GM13977 (cell line): ENCODE measurements around the gene DNAH5.

Source experiments
- DNase-seq: peaks from one replicate; pipeline ENCODE4 v3.0.0; 2012; ENCODE audit warnings: low spot score
- in situ Hi-C: fragments of 300-500 bp; cut with MboI; formaldehyde crosslinking; loops from one replicate; pipeline ENCODE4 v1.12.0; 2022; ENCODE audit warnings: low sequenced_read_pairs, low pct_unique_long_range_greater_than_20kb, mixed read lengths, inconsistent platforms; ENCODE audit not compliant: unreplicated experiment
- TF ChIP-seq, protein P1 (sequence below): IDR thresholded peaks from 2 replicates; pipeline ENCODE4 v1.5.1; 2012; ENCODE audit warnings: mild to moderate bottlenecking, control low read depth; ENCODE audit not compliant: insufficient read depth; ENCODE audit errors: extremely low read depth, missing control alignments

The DNAH5 gene

DNA sequence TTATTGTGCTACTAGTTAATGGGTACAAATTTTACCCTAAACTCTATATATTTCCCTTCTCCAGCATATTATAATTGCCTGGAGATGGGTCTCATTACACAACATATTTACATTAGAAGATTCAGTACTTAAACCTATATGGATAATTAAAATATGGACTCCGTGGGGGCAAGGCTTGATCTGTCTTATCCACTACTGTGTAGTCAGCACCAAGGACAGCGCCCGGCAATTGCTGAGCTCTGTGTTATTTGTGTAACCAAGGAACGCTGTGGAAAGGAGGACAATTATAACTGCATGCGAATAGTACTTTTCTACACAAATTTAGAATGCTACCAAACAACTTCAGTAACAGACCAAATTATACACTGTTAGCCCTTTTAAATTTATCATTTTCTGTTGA, 77.7 kb downstream of the DNAH5 start:
- in situ Hi-C loops: no loop called here
- no peak for DNase-seq
- TF ChIP-seq, protein P1, sequence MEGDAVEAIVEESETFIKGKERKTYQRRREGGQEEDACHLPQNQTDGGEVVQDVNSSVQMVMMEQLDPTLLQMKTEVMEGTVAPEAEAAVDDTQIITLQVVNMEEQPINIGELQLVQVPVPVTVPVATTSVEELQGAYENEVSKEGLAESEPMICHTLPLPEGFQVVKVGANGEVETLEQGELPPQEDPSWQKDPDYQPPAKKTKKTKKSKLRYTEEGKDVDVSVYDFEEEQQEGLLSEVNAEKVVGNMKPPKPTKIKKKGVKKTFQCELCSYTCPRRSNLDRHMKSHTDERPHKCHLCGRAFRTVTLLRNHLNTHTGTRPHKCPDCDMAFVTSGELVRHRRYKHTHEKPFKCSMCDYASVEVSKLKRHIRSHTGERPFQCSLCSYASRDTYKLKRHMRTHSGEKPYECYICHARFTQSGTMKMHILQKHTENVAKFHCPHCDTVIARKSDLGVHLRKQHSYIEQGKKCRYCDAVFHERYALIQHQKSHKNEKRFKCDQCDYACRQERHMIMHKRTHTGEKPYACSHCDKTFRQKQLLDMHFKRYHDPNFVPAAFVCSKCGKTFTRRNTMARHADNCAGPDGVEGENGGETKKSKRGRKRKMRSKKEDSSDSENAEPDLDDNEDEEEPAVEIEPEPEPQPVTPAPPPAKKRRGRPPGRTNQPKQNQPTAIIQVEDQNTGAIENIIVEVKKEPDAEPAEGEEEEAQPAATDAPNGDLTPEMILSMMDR: no peak

DNA sequence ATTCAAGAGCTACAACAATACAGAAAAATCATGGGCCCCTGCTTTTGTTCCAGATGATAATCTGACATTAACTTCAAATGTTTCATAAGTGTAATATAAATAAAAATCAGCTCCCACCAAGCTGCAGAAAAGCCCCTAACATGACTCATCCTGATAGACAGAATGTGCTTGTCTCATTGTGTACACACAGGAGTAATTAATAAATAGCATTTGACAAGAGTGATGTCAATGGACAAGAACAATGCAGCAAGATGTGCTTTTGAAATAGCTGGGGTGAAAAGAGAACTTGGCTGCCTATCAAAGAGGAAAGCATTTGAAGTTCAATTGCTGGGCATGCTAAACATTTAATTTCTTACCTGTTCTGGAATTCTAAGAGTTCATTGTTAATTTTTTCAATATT, 79.2 kb downstream of the DNAH5 start:
- in situ Hi-C loops: no loop called here
- no peak for DNase-seq
- TF ChIP-seq, protein P1: no peak

DNA sequence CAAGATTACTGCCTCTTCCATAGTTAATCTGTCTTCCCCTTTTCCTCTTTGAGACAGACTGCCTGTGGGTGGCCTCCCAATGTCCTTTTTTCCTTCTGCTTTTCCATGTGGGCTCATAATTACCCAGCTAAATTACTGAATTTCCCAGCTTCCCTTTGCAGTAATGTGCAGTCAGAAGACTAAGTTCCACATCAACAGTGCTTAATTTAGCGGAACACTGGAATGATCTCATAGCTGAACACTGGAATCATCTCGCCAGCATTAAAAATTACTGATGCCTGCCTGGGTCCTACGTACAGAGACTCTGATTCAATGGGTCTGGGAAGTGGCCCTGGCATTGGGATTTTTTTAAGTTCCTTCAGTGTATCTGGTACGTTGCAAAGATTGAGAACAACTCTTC, 84.3 kb downstream of the DNAH5 start:
- TF ChIP-seq, protein P1: no peak
- DNase-seq: no peak
- in situ Hi-C loops: no loop called here

DNA sequence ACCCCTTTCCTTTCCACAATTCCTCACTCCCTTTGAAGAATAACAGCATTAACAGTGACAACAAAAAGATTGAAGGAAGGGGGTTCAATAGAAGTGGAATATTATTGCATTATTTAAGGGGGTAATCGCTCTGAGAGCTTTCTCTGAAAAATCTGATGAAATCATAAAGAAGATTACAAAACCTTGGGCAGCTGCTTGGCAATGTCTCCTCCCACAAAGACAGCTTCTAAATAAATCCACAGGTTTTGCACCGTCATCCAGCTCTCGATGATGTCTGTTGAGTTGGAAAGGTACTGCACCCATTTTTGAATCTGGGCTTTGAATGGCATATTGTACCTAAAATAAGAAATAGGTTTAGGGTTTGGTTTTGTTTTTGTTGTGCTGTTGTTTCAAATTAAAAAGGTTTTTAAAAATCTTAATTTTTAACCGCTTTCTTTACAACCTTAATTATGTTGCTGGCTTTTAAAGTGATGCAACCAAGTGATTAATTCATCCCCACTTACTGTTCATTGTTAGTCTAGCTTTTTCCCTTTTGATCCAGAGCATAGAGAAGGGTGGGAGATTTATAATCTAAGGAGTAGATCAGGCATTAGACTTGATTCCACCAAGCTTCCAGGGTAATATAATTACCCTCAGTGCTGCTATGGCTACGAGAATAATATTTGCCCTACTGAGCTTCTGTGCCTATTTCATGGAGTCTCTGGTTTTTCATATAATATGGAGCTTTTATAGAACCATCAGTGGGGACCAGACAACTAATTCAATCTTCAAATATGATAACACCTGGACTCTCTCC, 85.0 kb downstream of the DNAH5 start:
- DNase-seq: no peak
- in situ Hi-C loops: no loop called here
- TF ChIP-seq, protein P1: no peak

DNA sequence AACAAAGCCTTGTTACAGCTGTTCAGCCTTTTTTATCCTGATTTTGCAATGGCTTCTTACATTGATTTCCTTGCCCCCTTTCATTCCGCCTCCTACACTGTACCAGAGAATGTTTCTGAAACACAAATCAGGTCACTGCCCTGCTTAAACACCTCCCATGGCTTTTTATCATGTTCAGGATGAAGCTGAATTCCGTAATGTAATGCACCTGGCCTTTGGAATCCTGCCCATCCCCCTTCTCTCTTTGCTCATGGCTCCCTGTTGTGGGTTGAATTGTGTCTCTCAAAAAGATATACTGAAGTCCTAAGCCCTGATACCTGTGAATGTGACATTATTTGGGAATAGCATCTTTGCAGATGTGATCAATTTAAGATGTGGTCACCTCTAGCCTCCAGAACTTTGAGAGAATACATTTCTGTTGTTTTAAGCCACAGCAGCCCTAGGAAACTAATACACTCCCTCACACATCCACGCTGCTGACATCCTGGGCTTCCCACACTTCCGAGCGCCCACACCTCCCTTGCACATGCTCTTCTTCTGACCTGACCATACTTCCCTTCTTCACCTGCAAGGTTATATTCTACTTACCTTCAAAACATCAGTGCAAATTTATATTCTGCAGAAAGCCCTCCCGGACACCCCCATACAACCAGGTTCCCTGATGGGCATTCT, 101.2 kb downstream of the DNAH5 start:
- TF ChIP-seq, protein P1: no peak
- in situ Hi-C loops: no loop called here
- no peak for DNase-seq

DNA sequence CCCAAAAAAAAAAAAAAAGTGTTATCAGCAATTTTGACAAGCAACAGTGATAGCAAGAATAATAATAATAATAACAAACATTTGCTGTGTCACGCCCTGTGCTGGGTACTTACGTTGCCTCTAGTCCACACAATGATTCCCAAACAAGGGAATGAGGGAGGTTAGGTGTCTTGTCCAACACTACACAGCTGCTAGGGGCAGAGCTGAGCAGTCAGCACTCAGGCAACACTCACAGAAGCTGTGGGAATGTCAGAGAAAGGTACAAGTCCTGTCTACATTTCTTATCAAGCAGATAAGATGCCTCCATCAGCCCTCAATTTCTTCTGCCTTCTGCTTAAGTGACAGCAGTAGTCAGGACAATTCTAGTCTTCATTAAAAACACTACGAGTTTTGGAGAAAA, 111.0 kb downstream of the DNAH5 start:
- in situ Hi-C loops: no loop called here
- TF ChIP-seq, protein P1: no peak
- DNase-seq: no peak
